ENCODE data around the gene MAPT. TPM values are rescaled to one million over a fixed set of nuclear protein-coding genes. Genes with fewer than 3 reads are reported as not detected.
"Not testable (repeated sequence)": the region's sequence is repeated elsewhere in the genome, so short reads cannot be mapped to it uniquely, and the experiment has no call there.

The MAPT gene
- total and polyA plus RNA-seq, 2 of the 4 experiments (the other 2 are of a cell fraction), result 0.18 to 0.19 TPM

GRCh38 chr17:46003907-46004748, 109.8 kb downstream of the MAPT start:
- ChIA-PET CTCF (interaction anchor here (2.1 kb wide), 1 partner anchor 189 kb away, joined by 7 read pairs; the partner anchor contains the start of gene KANSL1), POLR2A (ENCODE audit: unreplicated experiment) (no interaction called here)
- H3K18ac ChIP-seq (ENCODE audit: low read depth, low read length), result no peak overlapping the region
- no peaks in the 10 kb centered on the region for H3K9me1 ChIP-seq (ENCODE audit: insufficient read depth, low read length)
- no peak overlapping the region for H2BK5ac ChIP-seq (ENCODE audit: low read depth, low read length, poor library complexity, severe bottlenecking)
- no peak overlapping the region for H3K9ac ChIP-seq (ENCODE audit: low read depth, low read length)
- in situ Hi-C loops (cut with MboI; ENCODE audit: low sequenced_read_pairs) (no loop called here), intact Hi-C loops (cut with micrococcal nuclease) (loop anchor here (10.0 kb wide), 1 partner anchor 281 kb away; no protein-coding TSS in a partner anchor), dilution Hi-C loops (cut with HindIII; ENCODE audit: low sequenced_read_pairs, unreplicated experiment) (no loop called here)
- no peak overlapping the region for H3K4me3 ChIP-seq (ENCODE audit: insufficient read depth, low read depth, low read length)
- DNase-seq (peak; percentile 5), ATAC-seq (ENCODE audit: low read depth) (peak; percentile 21; the same call in 1 of the 2 replicates)
- H4K91ac ChIP-seq (ENCODE audit: insufficient read depth, low read depth, low read length), result no peak overlapping the region
- H3K4me1 ChIP-seq (ENCODE audit: control insufficient read depth, insufficient read depth, low read length), result peaks cover 6% of the 10 kb centered on the region
- 20% methylated on average over 1 of the region's 6 CpGs; no CpG with 5 or more reads in 1 of the 2 experiments for WGBS, 2 experiments (ENCODE audit: extremely low coverage in 2 of 2, insufficient read length in 1 of 2)
- H3K4me2 ChIP-seq (ENCODE audit: low read depth, low read length), result no peak overlapping the region; the same call in 1 of the 2 replicates
- no peak overlapping the region; the same call in 1 of the 2 replicates for H3K23ac ChIP-seq (ENCODE audit: low read depth, low read length)
- H2BK20ac ChIP-seq (ENCODE audit: low read depth, low read length), result no peak overlapping the region
- H3K9me3 ChIP-seq (ENCODE audit: control insufficient read depth, insufficient read depth, low read length), result no peaks in the 10 kb centered on the region
- H3K56ac ChIP-seq (ENCODE audit: extremely low read depth, insufficient read depth, low read length), result no peak overlapping the region
- BruUV-seq (replicated peaks), result no TSS peak
- H2BK120ac ChIP-seq (ENCODE audit: low read depth, low read length), result no peak overlapping the region
- no peak overlapping the region for H2AK5ac ChIP-seq (ENCODE audit: low read depth, low read length)
- H4K20me1 ChIP-seq (ENCODE audit: insufficient read depth, low read length), result no peaks in the 10 kb centered on the region
- TF ChIP-seq POLR2A (IDR thresholded peaks at IDR 0.05; ENCODE audit: low read depth, low read length), result no peak
- TF ChIP-seq NFE2L2 (IDR thresholded peaks at IDR 0.05; ENCODE audit: low read depth, low read length), result no peak
- no peak for TF ChIP-seq BHLHE40 (IDR thresholded peaks at IDR 0.05; ENCODE audit: low read depth, low read length)
- H2AFZ ChIP-seq (replicated peaks; ENCODE audit: low read length, poor library complexity), result no peak overlapping the region
- peak overlapping the region; percentile 68 for H2AK9ac ChIP-seq (replicated peaks; ENCODE audit: low read depth, low read length, poor library complexity)
- H3K27me3 ChIP-seq (ENCODE audit: control insufficient read depth, insufficient read depth, low read length), result peaks cover 8% of the 10 kb centered on the region
- no peak overlapping the region for H3K4ac ChIP-seq (ENCODE audit: low read depth, low read length)
- H3K79me1 ChIP-seq (ENCODE audit: low read depth in 1 of 2, low read length in 2 of 2), result no peaks in the 10 kb centered on the region
- H2BK15ac ChIP-seq (ENCODE audit: low read depth, low read length), result no peak overlapping the region
- H3K27ac ChIP-seq (ENCODE audit: insufficient read depth, low read length), result no peak overlapping the region
- H3K36me3 ChIP-seq (ENCODE audit: control insufficient read depth, insufficient read depth, low read length), result no peaks in the 10 kb centered on the region
- no peak overlapping the region for H3K14ac ChIP-seq (replicated peaks; ENCODE audit: low read depth, low read length)
- no peak overlapping the region for H4K8ac ChIP-seq (ENCODE audit: low read depth in 2 of 2, low read length in 2 of 2)
- H4K5ac ChIP-seq (ENCODE audit: low read depth, low read length), result no peak overlapping the region

- intact Hi-C loops (cut with micrococcal nuclease), result loop anchor here (10.0 kb wide), 1 partner anchor 279 kb away; no protein-coding TSS in a partner anchor
- H2BK5ac ChIP-seq (ENCODE audit: low read depth, low read length, poor library complexity, severe bottlenecking); H3K4me3 ChIP-seq (ENCODE audit: insufficient read depth, low read depth, low read length); H3K56ac ChIP-seq (ENCODE audit: extremely low read depth, insufficient read depth, low read length); H2AK9ac ChIP-seq (replicated peaks; ENCODE audit: low read depth, low read length, poor library complexity); H4K8ac ChIP-seq (ENCODE audit: low read depth in 2 of 2, low read length in 2 of 2); H3K27ac ChIP-seq (ENCODE audit: insufficient read depth, low read length); CTCF ChIA-PET; H2BK120ac ChIP-seq (ENCODE audit: low read depth, low read length); DNase-seq; H2BK15ac ChIP-seq (ENCODE audit: low read depth, low read length); ATAC-seq (ENCODE audit: low read depth); H3K4ac ChIP-seq (ENCODE audit: low read depth, low read length); H3K36me3 ChIP-seq (ENCODE audit: control insufficient read depth, insufficient read depth, low read length); dilution Hi-C loops (cut with HindIII; ENCODE audit: low sequenced_read_pairs, unreplicated experiment); H2AK5ac ChIP-seq (ENCODE audit: low read depth, low read length); H4K5ac ChIP-seq (ENCODE audit: low read depth, low read length); H4K20me1 ChIP-seq (ENCODE audit: insufficient read depth, low read length); H3K27me3 ChIP-seq (ENCODE audit: control insufficient read depth, insufficient read depth, low read length); H3K9me1 ChIP-seq (ENCODE audit: insufficient read depth, low read length); H3K18ac ChIP-seq (ENCODE audit: low read depth, low read length); BruUV-seq (replicated peaks); H4K91ac ChIP-seq (ENCODE audit: insufficient read depth, low read depth, low read length); H3K79me1 ChIP-seq (ENCODE audit: low read depth in 1 of 2, low read length in 2 of 2); H3K4me1 ChIP-seq (ENCODE audit: control insufficient read depth, insufficient read depth, low read length); H3K14ac ChIP-seq (replicated peaks; ENCODE audit: low read depth, low read length); H3K9ac ChIP-seq (ENCODE audit: low read depth, low read length); in situ Hi-C loops (cut with MboI; ENCODE audit: low sequenced_read_pairs); H3K4me2 ChIP-seq (ENCODE audit: low read depth, low read length); H3K23ac ChIP-seq (ENCODE audit: low read depth, low read length); H2AFZ ChIP-seq (replicated peaks; ENCODE audit: low read length, poor library complexity); POLR2A ChIA-PET (ENCODE audit: unreplicated experiment); H3K9me3 ChIP-seq (ENCODE audit: control insufficient read depth, insufficient read depth, low read length); H2BK20ac ChIP-seq (ENCODE audit: low read depth, low read length): not testable (repeated sequence)
- no CpG with 5 or more reads among the region's 1 CpG for WGBS, 2 experiments (ENCODE audit: extremely low coverage in 2 of 2, insufficient read length in 1 of 2)
Observed at GRCh38 chr17:46006082-46006481, 111.7 kb downstream of the MAPT start.

Data from IMR-90 (cell line).